Natural killer cell treated with Interleukin-12 subunit alpha and Interleukin-12 subunit beta and Interleukin-15 and Interleukin-18, amount 100 ng/mL, for 72 hours (primary cell): ENCODE results near the gene TREM2. TPM values are rescaled to one million over a fixed set of nuclear protein-coding genes. Genes with fewer than 3 reads are reported as not detected.
"Not testable (repeated sequence)": the region's sequence is repeated elsewhere in the genome, so short reads cannot be mapped to it uniquely, and the experiment has no call there.

Experiments
- ATAC-seq, 2 donors: fragments of 150-1000 bp; cut with Tn5 transposase in 1 of 2; sonication (Bioruptor Pico), chemical (Tn5 transposase) in 1 of 2; 2 replicates each; pipeline ENCODE4 v1.10.0; 2021
- DNase-seq: peaks from one replicate; pipeline ENCODE4 v3.0.0; 2022; ENCODE audit warnings: low spot score
- H3K27ac Mint-ChIP-seq, 2 donors: 1 replicate in 1 of 2; 2 replicates in 1 of 2; pipeline ENCODE4 v1.8.0; 2022; ENCODE audit warnings: mixed read lengths in 2 of 2, mild to moderate bottlenecking in 1 of 2, moderate library complexity in 1 of 2
- H3K27me3 Mint-ChIP-seq, 2 donors: 1 replicate in 1 of 2; 2 replicates in 1 of 2; pipeline ENCODE4 v1.8.0; 2022; ENCODE audit warnings: mixed read lengths in 2 of 2
- H3K36me3 Mint-ChIP-seq: one replicate; pipeline ENCODE4 v1.8.0; 2022; ENCODE audit warnings: mixed read lengths
- H3K4me1 Mint-ChIP-seq, 2 donors: 1 replicate in 1 of 2; 2 replicates in 1 of 2; pipeline ENCODE4 v1.8.0; 2022; ENCODE audit warnings: low read depth in 2 of 2, mixed read lengths in 2 of 2, mild to moderate bottlenecking in 1 of 2
- H3K4me3 Mint-ChIP-seq: one replicate; pipeline ENCODE4 v1.8.0; 2022; ENCODE audit warnings: mixed read lengths
- H3K9me3 Mint-ChIP-seq: 2 replicates; pipeline ENCODE4 v1.8.0; 2022; ENCODE audit warnings: mixed read lengths
- total RNA-seq, 2 donors: library from RNA; stranded (reverse); gene quantifications; one replicate each; pipeline ENCODE4 v1.2.3, GENCODE V29; 2022

The TREM2 gene
- total RNA-seq, 2 donors from 2014 or later = not detected

GRCh38 chr6:41155132-41155805, 7.6 kb downstream of the TREM2 start:
- H3K9me3 Mint-ChIP-seq = no peaks in the 10 kb centered on the region
- no peak overlapping the region for H3K27ac Mint-ChIP-seq
- H3K36me3 Mint-ChIP-seq = no peaks in the 10 kb centered on the region
- H3K4me3 Mint-ChIP-seq = no peak overlapping the region
- no peak for DNase-seq
- H3K27me3 Mint-ChIP-seq = peaks cover 6 to 20% of the 10 kb centered on the region in 2 donors
- ATAC-seq = no peak
- no peaks in the 10 kb centered on the region for H3K4me1 Mint-ChIP-seq

DNA sequence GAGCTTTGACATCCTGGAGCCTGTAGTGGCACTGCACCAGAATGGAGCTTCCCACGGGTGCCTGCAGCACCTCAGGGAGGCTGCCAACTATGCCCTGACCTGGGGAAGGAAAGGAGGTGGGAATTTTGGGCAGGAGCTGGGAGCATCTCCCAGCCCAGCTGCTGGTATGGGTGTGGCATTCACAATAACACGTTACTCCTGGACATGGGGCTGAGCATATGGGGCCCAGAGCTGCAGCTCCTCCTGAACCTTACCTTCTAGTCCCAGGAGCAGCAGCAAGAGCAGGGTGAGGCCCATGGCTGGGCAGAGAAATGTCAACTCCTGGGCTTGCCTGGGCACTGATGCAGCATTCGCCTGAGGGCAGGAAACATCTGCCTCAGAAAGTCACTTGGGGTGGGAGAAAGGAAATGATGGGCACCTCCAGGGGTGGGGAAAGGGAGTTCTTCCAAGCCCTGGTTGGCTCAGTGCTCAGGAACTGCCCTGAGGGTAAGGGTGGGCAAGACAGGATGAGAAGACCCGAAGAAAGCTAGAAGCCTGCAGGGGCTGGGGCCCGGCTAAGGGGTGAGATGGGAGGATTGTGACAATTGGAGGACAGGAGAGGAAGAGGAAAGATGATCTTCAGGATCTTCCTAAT, 8.8 kb downstream of the TREM2 start, which contains the start of gene TREML1:
TREML1 (minus strand) TSS at position 356 of the 634 bp plus-strand sequence; CDS start at position 297, 59 bp downstream.
- Mint-ChIP-seq H3K27me3 (peaks cover 6 to 20% of the 10 kb centered on the region in 2 donors), H3K4me1 (no peaks in the 10 kb centered on the region), H3K9me3 (no peaks in the 10 kb centered on the region), H3K4me3 (no peak within 1 kb of the TSS), H3K36me3 (no peaks in the 10 kb centered on the region), H3K27ac (no peak within 1 kb of the TSS)
- DNase-seq (no peak), ATAC-seq (no peak)

- no peaks in the 10 kb centered on the region for H3K36me3 Mint-ChIP-seq
- DNase-seq (no peak), ATAC-seq (no peak)
- H3K27ac Mint-ChIP-seq = no peak overlapping the region
- no peaks in the 10 kb centered on the region for H3K4me1 Mint-ChIP-seq
- peaks cover 6 to 20% of the 10 kb centered on the region in 2 donors for H3K27me3 Mint-ChIP-seq
- H3K9me3 Mint-ChIP-seq = no peaks in the 10 kb centered on the region
- no peak overlapping the region for H3K4me3 Mint-ChIP-seq
These were observed 9.5 kb downstream of the TREM2 start for GRCh38 chr6:41153451-41153850.

DNA sequence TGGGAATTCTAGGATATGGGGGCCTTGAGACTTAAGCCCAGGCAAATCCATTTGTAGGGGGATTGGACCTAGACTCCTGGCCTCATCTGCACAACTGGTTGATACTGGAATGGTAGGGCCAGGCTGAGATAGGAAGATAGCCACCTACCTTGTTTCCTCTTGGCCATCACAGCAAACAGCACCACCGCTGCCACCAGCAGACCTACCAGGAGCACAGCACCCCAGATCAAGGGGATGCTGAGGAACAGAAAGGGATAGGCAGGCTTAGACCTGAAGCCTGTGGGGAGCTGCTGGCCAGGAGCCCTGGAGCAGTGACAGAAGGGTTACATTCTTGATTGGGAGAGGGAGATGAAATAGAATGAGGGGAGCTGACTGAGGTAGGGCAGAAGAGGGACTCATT, 12.2 kb downstream of the TREM2 start:
- Mint-ChIP-seq H3K4me1 (peaks cover 0 to 4% of the 10 kb centered on the region in 2 donors), H3K27ac (no peak overlapping the region), H3K9me3 (no peaks in the 10 kb centered on the region), H3K4me3 (no peak overlapping the region), H3K36me3 (no peaks in the 10 kb centered on the region), H3K27me3 (peaks cover 6 to 18% of the 10 kb centered on the region in 2 donors)
- no peak for ATAC-seq
- DNase-seq = no peak

DNA sequence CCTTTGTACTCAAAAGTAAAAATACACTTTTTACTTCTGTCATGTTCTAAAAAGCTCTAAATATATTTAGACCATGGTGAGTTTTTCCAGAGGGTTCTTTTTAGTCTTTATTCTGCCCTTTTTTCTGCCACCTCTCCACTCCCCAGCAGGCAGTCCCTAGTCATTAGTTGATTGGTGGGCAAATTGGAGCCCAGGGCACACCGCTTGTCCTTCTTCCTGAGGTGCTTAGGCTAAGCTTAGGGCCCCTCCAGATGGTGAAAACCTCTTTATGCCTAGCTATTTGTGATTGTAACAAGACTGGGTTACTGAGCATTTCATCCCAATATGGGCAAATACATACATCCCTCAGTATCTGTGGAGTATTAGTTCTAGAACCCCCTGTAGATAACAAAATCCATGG, 15.0 kb downstream of the TREM2 start:
- ATAC-seq (no peak), DNase-seq (no peak)
- Mint-ChIP-seq H3K4me3 (no peak overlapping the region), H3K27me3 (no peaks in the 10 kb centered on the region), H3K27ac (no peak overlapping the region), H3K4me1 (peaks cover 0 to 4% of the 10 kb centered on the region in 2 donors), H3K9me3 (no peaks in the 10 kb centered on the region), H3K36me3 (no peaks in the 10 kb centered on the region)

GRCh38 chr6:41136911-41137310, 26.0 kb downstream of the TREM2 start:
- Mint-ChIP-seq H3K4me1 (no peaks in the 10 kb centered on the region), H3K27ac (no peak overlapping the region), H3K4me3 (no peak overlapping the region), H3K9me3 (no peaks in the 10 kb centered on the region), H3K27me3 (no peaks in the 10 kb centered on the region), H3K36me3 (no peaks in the 10 kb centered on the region)
- ATAC-seq (no peak), DNase-seq (no peak)

DNA sequence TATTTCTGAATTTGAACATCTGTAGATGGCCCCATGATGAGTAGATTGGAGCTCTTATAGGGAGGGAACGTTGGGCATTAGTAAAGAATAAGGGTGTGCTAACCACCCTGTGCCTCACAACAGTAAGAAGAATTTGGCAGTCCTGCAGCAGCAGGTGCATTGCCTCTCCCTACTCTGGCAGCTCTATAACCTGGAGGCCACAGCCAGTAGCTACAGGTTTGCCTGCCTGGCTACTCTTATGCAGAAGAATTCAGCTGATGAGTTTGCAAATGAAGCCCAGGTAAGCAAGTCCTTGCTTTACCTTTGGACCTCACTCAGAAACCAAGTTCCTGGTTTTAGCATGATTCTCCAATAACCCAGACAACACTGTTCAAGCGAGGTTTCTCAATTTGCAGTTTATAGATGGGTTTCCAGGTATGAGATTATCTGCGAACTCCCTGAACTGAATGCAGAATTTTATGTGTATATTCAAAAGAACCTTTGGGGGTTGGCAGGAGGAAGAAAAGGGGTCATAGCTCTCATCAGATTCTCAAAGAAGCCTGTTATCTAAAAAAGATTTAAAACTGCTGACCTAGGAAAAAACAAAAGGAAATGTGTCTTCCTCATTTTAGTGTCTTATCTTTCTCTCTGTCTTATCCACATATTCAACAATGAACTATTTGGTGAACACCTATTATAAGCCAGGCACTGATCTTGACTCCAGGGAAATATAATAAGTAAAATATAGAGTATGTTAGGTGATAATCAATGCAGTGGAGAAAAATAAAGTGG, 27.7 kb downstream of the TREM2 start:
- DNase-seq = no peak
- no peaks in the 10 kb centered on the region for H3K9me3 Mint-ChIP-seq
- no peak overlapping the region for H3K27ac Mint-ChIP-seq
- H3K27me3 Mint-ChIP-seq = no peaks in the 10 kb centered on the region
- H3K36me3 Mint-ChIP-seq = no peaks in the 10 kb centered on the region
- ATAC-seq = no peak
- H3K4me3 Mint-ChIP-seq = no peak overlapping the region
- no peaks in the 10 kb centered on the region for H3K4me1 Mint-ChIP-seq

- Mint-ChIP-seq H3K4me1 (no peaks in the 10 kb centered on the region), H3K27ac (no peak overlapping the region), H3K27me3 (no peaks in the 10 kb centered on the region)
These were observed 30.7 kb downstream of the TREM2 start for GRCh38 chr6:41132254-41132653.

DNA sequence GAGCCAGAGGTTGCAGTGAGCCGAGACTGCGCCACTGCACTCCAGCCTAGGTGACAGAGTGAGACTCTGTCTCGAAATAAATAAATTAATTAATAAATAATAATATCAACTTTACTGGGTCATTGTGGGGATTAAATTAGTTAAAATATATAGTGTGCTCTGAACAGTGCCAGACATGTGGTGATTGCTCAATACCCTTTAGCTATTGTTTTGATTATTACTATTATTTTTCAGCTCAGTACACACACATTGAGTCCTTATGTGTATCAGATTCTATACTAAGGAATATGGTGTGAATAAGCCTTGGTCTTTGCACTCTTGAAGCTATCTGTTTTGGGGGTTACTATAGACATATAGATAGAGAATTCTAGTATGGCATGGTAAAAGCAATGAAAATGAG, 37.6 kb downstream of the TREM2 start:
- no peak for DNase-seq
- Mint-ChIP-seq H3K4me3 (no peak overlapping the region), H3K9me3 (no peaks in the 10 kb centered on the region), H3K27ac (no peak overlapping the region), H3K27me3 (no peaks in the 10 kb centered on the region), H3K4me1 (no peaks in the 10 kb centered on the region), H3K36me3 (peaks cover 5% of the 10 kb centered on the region)
- ATAC-seq = no peak

More at GRCh38 chr6:41132254-41132653, 30.7 kb downstream of the TREM2 start:
- DNase-seq = no peak
- no peak for ATAC-seq
- H3K4me3 Mint-ChIP-seq = no peak overlapping the region
- peaks cover 3% of the 10 kb centered on the region for H3K36me3 Mint-ChIP-seq
- H3K9me3 Mint-ChIP-seq = no peaks in the 10 kb centered on the region

DNA sequence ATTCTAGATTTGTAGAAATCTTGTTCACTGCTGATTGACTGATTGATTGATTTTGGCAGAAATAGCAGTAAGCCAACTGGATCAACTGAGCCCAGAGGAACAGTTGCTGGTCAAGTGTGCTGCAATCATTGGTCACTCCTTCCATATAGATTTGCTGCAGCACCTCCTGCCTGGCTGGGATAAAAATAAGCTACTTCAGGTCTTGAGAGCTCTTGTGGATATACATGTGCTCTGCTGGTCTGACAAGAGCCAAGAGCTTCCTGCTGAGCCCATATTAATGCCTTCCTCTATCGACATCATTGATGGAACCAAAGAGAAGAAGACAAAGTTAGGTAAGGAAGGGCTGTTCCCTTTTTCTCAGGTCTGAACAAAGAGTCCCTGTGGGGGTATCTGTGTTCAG, 40.0 kb downstream of the TREM2 start:
- H3K27me3 Mint-ChIP-seq = no peaks in the 10 kb centered on the region
- H3K27ac Mint-ChIP-seq = no peak overlapping the region
- no peaks in the 10 kb centered on the region for H3K4me1 Mint-ChIP-seq
- ATAC-seq (no peak), DNase-seq (no peak)
- no peak overlapping the region for H3K4me3 Mint-ChIP-seq
- no peaks in the 10 kb centered on the region for H3K9me3 Mint-ChIP-seq
- peaks cover 5% of the 10 kb centered on the region for H3K36me3 Mint-ChIP-seq

DNA sequence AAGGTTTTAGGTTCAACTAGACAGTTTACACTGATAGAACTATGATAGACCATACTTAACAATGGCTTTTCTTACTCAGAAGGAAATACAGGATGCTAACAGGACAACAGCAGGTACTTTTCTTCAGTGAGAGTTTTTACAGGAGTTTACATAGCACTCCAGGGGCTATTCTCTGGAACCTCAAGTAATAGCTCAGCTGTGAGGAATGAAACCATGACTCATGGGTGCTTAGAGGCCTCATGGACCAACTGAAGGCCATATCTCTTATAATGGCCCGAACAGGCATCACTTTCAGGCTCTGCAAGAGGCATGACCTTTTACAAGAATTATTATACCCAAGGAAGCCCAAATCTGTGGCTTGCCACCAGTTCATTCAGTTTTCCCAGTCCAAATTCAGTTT, 40.5 kb downstream of the TREM2 start:
- no peaks in the 10 kb centered on the region for H3K4me1 Mint-ChIP-seq

GRCh38 chr6:41120058-41120457, 42.9 kb downstream of the TREM2 start:
- ATAC-seq = no peak
- H3K27me3 Mint-ChIP-seq = no peaks in the 10 kb centered on the region

More for the DNA sequence above, 40.5 kb downstream of the TREM2 start:
- no peak for DNase-seq
- H3K9me3 Mint-ChIP-seq = no peaks in the 10 kb centered on the region
- H3K36me3 Mint-ChIP-seq = peaks cover 3% of the 10 kb centered on the region
- H3K27ac Mint-ChIP-seq = no peak overlapping the region
- no peak overlapping the region for H3K4me3 Mint-ChIP-seq
- no peak for ATAC-seq
- no peaks in the 10 kb centered on the region for H3K27me3 Mint-ChIP-seq

GRCh38 chr6:41119508-41119907, 43.4 kb downstream of the TREM2 start:
- DNase-seq (no peak), ATAC-seq (no peak)
- Mint-ChIP-seq H3K27me3 (no peaks in the 10 kb centered on the region), H3K4me1 (no peaks in the 10 kb centered on the region), H3K27ac (no peak overlapping the region), H3K9me3 (no peaks in the 10 kb centered on the region), H3K4me3 (no peak overlapping the region), H3K36me3 (no peaks in the 10 kb centered on the region)

More at GRCh38 chr6:41120058-41120457, 42.9 kb downstream of the TREM2 start:
- no peaks in the 10 kb centered on the region for H3K9me3 Mint-ChIP-seq
- no peak for DNase-seq
- H3K27ac Mint-ChIP-seq = no peak overlapping the region
- no peaks in the 10 kb centered on the region for H3K36me3 Mint-ChIP-seq
- H3K4me3 Mint-ChIP-seq = no peak overlapping the region
- no peaks in the 10 kb centered on the region for H3K4me1 Mint-ChIP-seq

DNA sequence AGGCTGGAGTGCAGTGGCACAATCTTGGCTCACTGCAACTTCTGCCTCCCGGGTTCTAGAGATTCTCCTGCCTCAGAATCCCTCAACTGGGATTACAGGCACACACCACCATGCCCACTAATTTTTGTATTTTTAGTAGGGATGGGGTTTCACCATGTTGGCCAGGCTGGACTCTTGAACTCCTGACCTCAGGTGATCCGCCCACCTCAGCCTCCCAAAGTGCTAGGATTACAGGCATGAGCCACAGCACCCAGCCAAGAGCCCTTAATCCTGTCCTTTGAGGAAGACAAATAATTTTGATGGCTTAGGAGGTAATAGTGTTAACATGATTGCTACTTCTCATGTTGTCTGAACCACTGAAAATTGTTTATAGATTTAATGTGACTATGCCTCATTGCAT, 47.9 kb downstream of the TREM2 start:
- not testable (repeated sequence) for ATAC-seq, H3K9me3 Mint-ChIP-seq, H3K4me1 Mint-ChIP-seq, H3K4me3 Mint-ChIP-seq, H3K36me3 Mint-ChIP-seq, H3K27me3 Mint-ChIP-seq, DNase-seq
- peak overlapping the region in 1 of 2 donors; percentile 42 for H3K27ac Mint-ChIP-seq
